ENCODE results near the gene CNGB1. TPM values are rescaled to one million over a fixed set of nuclear protein-coding genes. Genes with fewer than 3 reads are reported as not detected.

CNGB1 gene
- total and polyA plus RNA-seq, 2 of the 13 experiments (the other 11 are each of a cell fraction or from before 2014, with no cell fraction given), result 0.02 to 0.15 TPM

DNA sequence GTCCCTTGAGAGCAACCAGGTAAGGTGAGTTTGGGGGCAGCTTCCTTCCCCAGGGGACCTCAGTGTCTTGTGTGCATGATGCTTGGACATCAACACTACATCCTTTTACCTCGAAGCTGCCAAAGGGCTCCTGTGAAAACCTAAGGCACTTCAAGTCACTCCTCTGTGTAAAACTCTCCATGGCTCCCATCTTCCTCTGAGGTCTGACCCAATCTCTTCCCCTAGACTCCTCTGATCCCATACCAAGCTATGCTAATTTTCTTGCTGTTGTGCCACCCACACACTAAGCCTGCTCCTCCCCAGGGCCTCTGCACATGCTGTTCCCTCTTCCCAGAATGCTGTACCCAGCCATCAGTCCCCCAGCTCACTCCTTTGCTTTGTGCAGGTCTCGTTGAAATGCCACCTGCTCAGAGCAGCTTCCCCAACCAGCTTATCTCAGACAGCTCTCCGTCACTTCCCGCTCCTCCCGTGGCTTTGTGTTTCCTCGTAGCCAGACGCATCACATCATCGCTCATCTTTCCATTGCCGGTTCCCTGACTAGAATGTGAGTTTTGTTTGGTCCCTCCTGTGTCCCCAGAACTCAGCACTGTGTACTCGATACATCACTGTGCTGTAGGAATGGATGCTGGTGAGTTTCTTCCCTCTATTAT lies 78.4 kb downstream of the CNGB1 start (continued):
- TF ChIP-seq, protein P1, sequence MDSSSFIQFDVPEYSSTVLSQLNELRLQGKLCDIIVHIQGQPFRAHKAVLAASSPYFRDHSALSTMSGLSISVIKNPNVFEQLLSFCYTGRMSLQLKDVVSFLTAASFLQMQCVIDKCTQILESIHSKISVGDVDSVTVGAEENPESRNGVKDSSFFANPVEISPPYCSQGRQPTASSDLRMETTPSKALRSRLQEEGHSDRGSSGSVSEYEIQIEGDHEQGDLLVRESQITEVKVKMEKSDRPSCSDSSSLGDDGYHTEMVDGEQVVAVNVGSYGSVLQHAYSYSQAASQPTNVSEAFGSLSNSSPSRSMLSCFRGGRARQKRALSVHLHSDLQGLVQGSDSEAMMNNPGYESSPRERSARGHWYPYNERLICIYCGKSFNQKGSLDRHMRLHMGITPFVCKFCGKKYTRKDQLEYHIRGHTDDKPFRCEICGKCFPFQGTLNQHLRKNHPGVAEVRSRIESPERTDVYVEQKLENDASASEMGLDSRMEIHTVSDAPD (CRISPR knock-in tag; IDR thresholded peaks at IDR 0.05), result 0 out of 2 replicates have a peak, but pooled peaks have one; percentile 62
- TF ChIP-seq, protein P2, sequence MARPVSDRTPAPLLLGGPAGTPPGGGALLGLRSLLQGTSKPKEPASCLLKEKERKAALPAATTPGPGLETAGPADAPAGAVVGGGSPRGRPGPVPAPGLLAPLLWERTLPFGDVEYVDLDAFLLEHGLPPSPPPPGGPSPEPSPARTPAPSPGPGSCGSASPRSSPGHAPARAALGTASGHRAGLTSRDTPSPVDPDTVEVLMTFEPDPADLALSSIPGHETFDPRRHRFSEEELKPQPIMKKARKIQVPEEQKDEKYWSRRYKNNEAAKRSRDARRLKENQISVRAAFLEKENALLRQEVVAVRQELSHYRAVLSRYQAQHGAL (CRISPR knock-in tag; IDR thresholded peaks at IDR 0.05; ENCODE audit: not compliant biosample characterization), result peak; percentile 36
- no peak; the same call in 1 of the 2 replicates for TF ChIP-seq ZNF337 (CRISPR knock-in tag; IDR thresholded peaks at IDR 0.05; ENCODE audit: borderline replicate concordance, low read depth)
- TF ChIP-seq HOXA3 (CRISPR knock-in tag; IDR thresholded peaks at IDR 0.05), result peak; percentile 53; the same call in 1 of the 2 replicates
- no peak for TF ChIP-seq ZNF616 (CRISPR knock-in tag; IDR thresholded peaks at IDR 0.05; ENCODE audit: low read depth)
- no peak for TF ChIP-seq ZNF484 (CRISPR knock-in tag; IDR thresholded peaks at IDR 0.05; ENCODE audit: borderline replicate concordance, low read depth)
- peak; percentile 24; the same call in 1 of the 2 replicates for TF ChIP-seq NFKBIZ (CRISPR knock-in tag; IDR thresholded peaks at IDR 0.05)
- TF ChIP-seq ZSCAN25 (CRISPR knock-in tag; IDR thresholded peaks at IDR 0.05), result no peak
- TF ChIP-seq, protein P3, sequence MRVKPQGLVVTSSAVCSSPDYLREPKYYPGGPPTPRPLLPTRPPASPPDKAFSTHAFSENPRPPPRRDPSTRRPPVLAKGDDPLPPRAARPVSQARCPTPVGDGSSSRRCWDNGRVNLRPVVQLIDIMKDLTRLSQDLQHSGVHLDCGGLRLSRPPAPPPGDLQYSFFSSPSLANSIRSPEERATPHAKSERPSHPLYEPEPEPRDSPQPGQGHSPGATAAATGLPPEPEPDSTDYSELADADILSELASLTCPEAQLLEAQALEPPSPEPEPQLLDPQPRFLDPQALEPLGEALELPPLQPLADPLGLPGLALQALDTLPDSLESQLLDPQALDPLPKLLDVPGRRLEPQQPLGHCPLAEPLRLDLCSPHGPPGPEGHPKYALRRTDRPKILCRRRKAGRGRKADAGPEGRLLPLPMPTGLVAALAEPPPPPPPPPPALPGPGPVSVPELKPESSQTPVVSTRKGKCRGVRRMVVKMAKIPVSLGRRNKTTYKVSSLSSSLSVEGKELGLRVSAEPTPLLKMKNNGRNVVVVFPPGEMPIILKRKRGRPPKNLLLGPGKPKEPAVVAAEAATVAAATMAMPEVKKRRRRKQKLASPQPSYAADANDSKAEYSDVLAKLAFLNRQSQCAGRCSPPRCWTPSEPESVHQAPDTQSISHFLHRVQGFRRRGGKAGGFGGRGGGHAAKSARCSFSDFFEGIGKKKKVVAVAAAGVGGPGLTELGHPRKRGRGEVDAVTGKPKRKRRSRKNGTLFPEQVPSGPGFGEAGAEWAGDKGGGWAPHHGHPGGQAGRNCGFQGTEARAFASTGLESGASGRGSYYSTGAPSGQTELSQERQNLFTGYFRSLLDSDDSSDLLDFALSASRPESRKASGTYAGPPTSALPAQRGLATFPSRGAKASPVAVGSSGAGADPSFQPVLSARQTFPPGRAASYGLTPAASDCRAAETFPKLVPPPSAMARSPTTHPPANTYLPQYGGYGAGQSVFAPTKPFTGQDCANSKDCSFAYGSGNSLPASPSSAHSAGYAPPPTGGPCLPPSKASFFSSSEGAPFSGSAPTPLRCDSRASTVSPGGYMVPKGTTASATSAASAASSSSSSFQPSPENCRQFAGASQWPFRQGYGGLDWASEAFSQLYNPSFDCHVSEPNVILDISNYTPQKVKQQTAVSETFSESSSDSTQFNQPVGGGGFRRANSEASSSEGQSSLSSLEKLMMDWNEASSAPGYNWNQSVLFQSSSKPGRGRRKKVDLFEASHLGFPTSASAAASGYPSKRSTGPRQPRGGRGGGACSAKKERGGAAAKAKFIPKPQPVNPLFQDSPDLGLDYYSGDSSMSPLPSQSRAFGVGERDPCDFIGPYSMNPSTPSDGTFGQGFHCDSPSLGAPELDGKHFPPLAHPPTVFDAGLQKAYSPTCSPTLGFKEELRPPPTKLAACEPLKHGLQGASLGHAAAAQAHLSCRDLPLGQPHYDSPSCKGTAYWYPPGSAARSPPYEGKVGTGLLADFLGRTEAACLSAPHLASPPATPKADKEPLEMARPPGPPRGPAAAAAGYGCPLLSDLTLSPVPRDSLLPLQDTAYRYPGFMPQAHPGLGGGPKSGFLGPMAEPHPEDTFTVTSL (CRISPR knock-in tag; IDR thresholded peaks at IDR 0.05; ENCODE audit: borderline replicate concordance), result no peak
- TF ChIP-seq ZNF879 (CRISPR knock-in tag; IDR thresholded peaks at IDR 0.05), result 0 out of 2 replicates have a peak, but pooled peaks have one; percentile 47
- TF ChIP-seq, protein P4, sequence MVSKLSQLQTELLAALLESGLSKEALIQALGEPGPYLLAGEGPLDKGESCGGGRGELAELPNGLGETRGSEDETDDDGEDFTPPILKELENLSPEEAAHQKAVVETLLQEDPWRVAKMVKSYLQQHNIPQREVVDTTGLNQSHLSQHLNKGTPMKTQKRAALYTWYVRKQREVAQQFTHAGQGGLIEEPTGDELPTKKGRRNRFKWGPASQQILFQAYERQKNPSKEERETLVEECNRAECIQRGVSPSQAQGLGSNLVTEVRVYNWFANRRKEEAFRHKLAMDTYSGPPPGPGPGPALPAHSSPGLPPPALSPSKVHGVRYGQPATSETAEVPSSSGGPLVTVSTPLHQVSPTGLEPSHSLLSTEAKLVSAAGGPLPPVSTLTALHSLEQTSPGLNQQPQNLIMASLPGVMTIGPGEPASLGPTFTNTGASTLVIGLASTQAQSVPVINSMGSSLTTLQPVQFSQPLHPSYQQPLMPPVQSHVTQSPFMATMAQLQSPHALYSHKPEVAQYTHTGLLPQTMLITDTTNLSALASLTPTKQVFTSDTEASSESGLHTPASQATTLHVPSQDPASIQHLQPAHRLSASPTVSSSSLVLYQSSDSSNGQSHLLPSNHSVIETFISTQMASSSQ (IDR thresholded peaks at IDR 0.05; ENCODE audit: low read depth), result no peak
- TF ChIP-seq, protein P4 (CRISPR knock-in tag; IDR thresholded peaks at IDR 0.05; ENCODE audit: borderline replicate concordance), result 0 out of 2 replicates have a peak, but pooled peaks have one; percentile 18
- TF ChIP-seq SNAI1 (CRISPR knock-in tag; IDR thresholded peaks at IDR 0.05; ENCODE audit: borderline replicate concordance), result 0 out of 2 replicates have a peak, but pooled peaks have one; percentile 8
- TF ChIP-seq ZNF670 (CRISPR knock-in tag; IDR thresholded peaks at IDR 0.05; ENCODE audit: borderline replicate concordance), result peak; percentile 12; the same call in 1 of the 2 replicates
- 0 out of 2 replicates have a peak, but pooled peaks have one; percentile 12 for TF ChIP-seq TOPORS (CRISPR knock-in tag; IDR thresholded peaks at IDR 0.05)
- peak; percentile 47; the same call in 1 of the 2 replicates for TF ChIP-seq ZNF878 (CRISPR knock-in tag; IDR thresholded peaks at IDR 0.05)

Data from HepG2 (cell line).